ENCODE data around the gene GBP4. TPM values are rescaled to one million over a fixed set of nuclear protein-coding genes. Genes with fewer than 3 reads are reported as not detected.

The GBP4 gene
- total and polyA plus RNA-seq, 9 donors = 5.7 to 40.8 (median 9.8) TPM

DNA sequence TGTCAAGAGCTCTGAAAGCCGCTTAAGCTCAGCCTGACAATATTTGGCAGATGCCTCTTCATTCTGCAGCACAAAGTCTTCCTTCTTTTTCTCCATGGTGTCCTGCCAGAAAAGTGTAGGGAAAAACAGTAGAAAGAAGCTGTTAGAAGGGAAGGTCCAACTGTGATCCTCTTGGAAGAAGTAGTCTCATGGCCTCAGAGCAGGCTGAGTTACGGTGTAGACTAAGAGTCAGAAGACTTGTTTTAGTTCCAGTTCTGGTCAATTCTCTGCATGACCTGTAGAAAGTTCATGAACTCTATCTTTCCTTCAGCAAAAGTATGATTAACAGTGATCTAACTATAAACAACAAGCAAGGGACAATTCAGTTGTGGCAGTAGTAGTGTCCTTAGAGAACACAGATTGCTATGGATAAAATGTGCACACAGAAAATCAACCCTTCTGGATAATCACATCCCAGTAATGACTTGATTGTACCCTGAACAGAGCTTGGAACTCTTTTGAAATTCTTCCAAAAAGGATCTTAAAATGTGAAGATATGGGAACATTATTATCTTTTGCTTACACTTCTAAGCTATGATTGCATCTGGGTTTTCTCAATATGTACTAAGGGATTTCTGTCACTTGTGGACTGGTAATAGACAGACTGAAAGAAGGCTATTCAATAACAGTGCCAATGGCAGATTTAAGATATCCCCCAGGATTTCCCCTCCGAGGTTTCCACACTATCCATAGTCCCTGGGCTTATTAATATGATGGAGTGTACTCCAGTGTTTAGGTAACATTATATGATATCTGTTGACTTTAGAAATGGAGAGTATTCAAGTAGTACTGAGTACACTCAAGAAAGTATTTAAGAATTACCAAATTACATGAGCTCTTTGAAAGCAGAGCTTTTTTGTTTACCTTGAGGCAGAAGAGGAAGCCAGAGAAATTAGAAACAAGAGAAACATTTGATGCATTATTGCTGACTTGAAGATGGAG lies 50.8 kb downstream of the GBP4 start:
- WGBS, 3 donors = 82 to 96% (median 91%) methylated on average over 3 of the region's 3 CpGs
- H3K4me3 ChIP-seq = no peak overlapping the region
- H3K36me3 ChIP-seq = no peaks in the 10 kb centered on the region
- H3K9me3 ChIP-seq = no peaks in the 10 kb centered on the region
- H3K27ac ChIP-seq = no peak overlapping the region
- no peak for DNase-seq
- H3K4me1 ChIP-seq (ENCODE audit: insufficient read depth) = no peaks in the 10 kb centered on the region
- H3K27me3 ChIP-seq = no peaks in the 10 kb centered on the region
- intact Hi-C loops (cut with DNase I) = no loop called here
- TF ChIP-seq POLR2A (IDR thresholded peaks at IDR 0.05) = no peak
- TF ChIP-seq EP300 (IDR thresholded peaks at IDR 0.05) = no peak
- TF ChIP-seq, protein P1, sequence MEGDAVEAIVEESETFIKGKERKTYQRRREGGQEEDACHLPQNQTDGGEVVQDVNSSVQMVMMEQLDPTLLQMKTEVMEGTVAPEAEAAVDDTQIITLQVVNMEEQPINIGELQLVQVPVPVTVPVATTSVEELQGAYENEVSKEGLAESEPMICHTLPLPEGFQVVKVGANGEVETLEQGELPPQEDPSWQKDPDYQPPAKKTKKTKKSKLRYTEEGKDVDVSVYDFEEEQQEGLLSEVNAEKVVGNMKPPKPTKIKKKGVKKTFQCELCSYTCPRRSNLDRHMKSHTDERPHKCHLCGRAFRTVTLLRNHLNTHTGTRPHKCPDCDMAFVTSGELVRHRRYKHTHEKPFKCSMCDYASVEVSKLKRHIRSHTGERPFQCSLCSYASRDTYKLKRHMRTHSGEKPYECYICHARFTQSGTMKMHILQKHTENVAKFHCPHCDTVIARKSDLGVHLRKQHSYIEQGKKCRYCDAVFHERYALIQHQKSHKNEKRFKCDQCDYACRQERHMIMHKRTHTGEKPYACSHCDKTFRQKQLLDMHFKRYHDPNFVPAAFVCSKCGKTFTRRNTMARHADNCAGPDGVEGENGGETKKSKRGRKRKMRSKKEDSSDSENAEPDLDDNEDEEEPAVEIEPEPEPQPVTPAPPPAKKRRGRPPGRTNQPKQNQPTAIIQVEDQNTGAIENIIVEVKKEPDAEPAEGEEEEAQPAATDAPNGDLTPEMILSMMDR (IDR thresholded peaks at IDR 0.05) = no peak

DNA sequence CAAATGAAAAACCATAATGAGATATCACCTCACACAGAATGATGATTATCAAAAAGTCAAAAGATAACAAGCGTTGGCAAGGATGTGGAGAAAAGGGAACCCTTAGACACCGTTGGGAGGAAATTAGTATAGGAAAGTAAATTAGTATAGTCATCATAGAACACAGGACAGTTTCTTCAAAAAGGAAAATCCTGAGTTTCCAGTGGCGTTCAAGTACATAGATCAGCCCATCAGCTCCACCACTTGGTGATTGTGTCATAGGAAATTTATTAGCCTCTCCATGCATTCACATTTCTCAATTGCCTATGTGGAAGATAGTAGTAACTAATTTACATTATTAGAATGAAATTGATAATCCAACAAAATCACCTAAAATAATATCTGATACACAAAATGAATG lies 52.0 kb downstream of the GBP4 start:
- TF ChIP-seq, protein P1 (IDR thresholded peaks at IDR 0.05) = no peak
- TF ChIP-seq POLR2A (IDR thresholded peaks at IDR 0.05) (no peak), EP300 (IDR thresholded peaks at IDR 0.05) (no peak)
- no peak for DNase-seq
- WGBS, 3 donors = 84 to 86% (median 85%) methylated on average over 3 of the region's 3 CpGs
- H3K27me3 ChIP-seq = no peaks in the 10 kb centered on the region
- H3K36me3 ChIP-seq = no peaks in the 10 kb centered on the region
- H3K4me3 ChIP-seq = no peak overlapping the region
- intact Hi-C loops (cut with DNase I) = no loop called here
- H3K4me1 ChIP-seq (ENCODE audit: insufficient read depth) = no peaks in the 10 kb centered on the region
- no peak overlapping the region for H3K27ac ChIP-seq
- no peaks in the 10 kb centered on the region for H3K9me3 ChIP-seq

DNA sequence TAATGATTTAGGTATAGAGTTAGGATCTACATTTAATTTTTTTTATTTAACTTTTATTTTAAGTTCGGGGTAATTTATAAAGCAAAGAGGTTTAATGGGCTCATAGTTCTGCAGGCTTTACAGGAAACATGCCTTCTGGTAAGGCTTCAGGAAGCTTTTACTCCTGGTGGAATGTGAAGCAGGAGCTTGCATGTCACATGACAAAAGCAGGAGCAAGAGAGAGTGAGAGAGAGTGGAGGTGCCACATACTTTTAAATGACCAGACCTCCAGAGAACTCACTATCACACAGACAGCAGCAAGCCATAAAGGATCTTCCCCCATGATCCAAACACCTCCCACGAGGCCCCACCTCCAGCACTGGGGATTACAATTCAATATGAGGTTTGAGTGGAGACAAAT lies 55.3 kb downstream of the GBP4 start:
- TF ChIP-seq POLR2A (IDR thresholded peaks at IDR 0.05) = no peak
- no peak overlapping the region for H3K27ac ChIP-seq
- no peaks in the 10 kb centered on the region for H3K27me3 ChIP-seq
- no peak for DNase-seq
- no peaks in the 10 kb centered on the region for H3K4me1 ChIP-seq (ENCODE audit: insufficient read depth)
- H3K9me3 ChIP-seq = no peaks in the 10 kb centered on the region
- no peak overlapping the region for H3K4me3 ChIP-seq
- intact Hi-C loops (cut with DNase I) = no loop called here
- no peaks in the 10 kb centered on the region for H3K36me3 ChIP-seq
- 79 to 83% (median 80%) methylated on average over 2 of the region's 2 CpGs for WGBS, 3 donors

DNA sequence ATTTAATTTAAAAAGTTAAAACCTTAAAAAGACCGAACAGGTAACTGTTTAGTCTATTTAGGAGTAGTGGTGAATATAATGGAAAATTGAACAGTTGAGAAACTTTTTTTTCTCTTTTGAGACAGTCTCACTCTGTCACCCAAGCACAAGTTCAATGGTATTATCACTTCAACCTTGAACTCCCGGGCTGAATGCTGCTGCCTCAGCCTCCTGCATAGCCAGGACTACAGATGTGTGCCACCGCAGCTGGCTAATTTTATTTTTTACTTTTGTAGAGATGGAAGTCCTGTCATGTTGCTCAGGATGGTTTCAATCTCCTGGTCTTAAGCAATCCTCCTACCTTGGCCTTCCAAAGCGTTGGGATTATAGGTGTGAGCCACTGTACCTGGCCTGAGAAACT lies 56.6 kb downstream of the GBP4 start:
- Histone ChIP-seq H3K27me3 (no peaks in the 10 kb centered on the region), H3K9me3 (no peaks in the 10 kb centered on the region), H3K4me3 (no peak overlapping the region), H3K36me3 (no peaks in the 10 kb centered on the region), H3K4me1 (ENCODE audit: insufficient read depth) (no peaks in the 10 kb centered on the region), H3K27ac (no peak overlapping the region)
- DNase-seq = no peak
- TF ChIP-seq EP300 (IDR thresholded peaks at IDR 0.05) (no peak), POLR2A (IDR thresholded peaks at IDR 0.05) (no peak)
- TF ChIP-seq, protein P1 (IDR thresholded peaks at IDR 0.05) = no peak
- WGBS, 3 donors = 52 to 71% (median 65%) methylated on average over 4 of the region's 4 CpGs
- intact Hi-C loops (cut with DNase I) = no loop called here

DNA sequence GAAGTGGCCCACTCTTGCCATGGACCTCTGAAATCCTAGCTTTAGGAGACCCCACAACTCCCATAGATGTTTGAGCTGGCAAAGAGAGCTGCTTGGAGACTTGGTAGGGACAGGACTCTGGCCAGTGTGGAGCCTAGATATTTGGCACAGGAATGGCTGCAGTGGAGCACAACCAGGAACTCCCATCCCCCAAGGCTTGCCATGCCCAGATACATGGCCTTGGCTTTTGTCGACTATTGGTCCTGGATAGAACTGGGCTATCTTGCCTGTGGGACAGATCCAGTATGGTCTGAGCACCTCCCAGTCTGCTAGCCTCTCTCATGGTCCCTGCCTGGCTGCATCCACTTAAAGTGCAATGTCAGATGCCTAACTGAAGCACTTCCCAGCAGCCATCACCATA lies 65.0 kb downstream of the GBP4 start:
- no peak for DNase-seq
- 87 to 94% (median 88%) methylated on average over 1 of the region's 1 CpG for WGBS, 3 donors
- Histone ChIP-seq H3K27ac (no peak overlapping the region), H3K27me3 (no peaks in the 10 kb centered on the region), H3K4me3 (no peak overlapping the region), H3K9me3 (no peaks in the 10 kb centered on the region), H3K36me3 (no peaks in the 10 kb centered on the region), H3K4me1 (ENCODE audit: insufficient read depth) (no peaks in the 10 kb centered on the region)
- TF ChIP-seq, protein P1 (IDR thresholded peaks at IDR 0.05) = no peak
- TF ChIP-seq POLR2A (IDR thresholded peaks at IDR 0.05) = no peak
- TF ChIP-seq EP300 (IDR thresholded peaks at IDR 0.05) = no peak
- intact Hi-C loops (cut with DNase I) = loop anchor here in 1 of 4 donors (10.0 kb wide), 1 partner anchor 59 kb away; no protein-coding TSS in a partner anchor
